ENCODE results near the gene ATP2A3.
"Not testable (repeated sequence)": the region's sequence is repeated elsewhere in the genome, so short reads cannot be mapped to it uniquely, and the experiment has no call there.

The ATP2A3 gene

GRCh38 chr17:3951003-3951402 lies 13.2 kb downstream of the ATP2A3 start:
- Histone ChIP-seq H2AFZ (ENCODE audit: low read length) (no peak overlapping the region), H3K4me2 (ENCODE audit: low read depth, low read length, poor library complexity, severe bottlenecking) (no peak overlapping the region), H3K27me3 (ENCODE audit: insufficient read depth, low read length, poor library complexity, severe bottlenecking) (no peaks in the 10 kb centered on the region), H3K9me3 (ENCODE audit: insufficient read depth, low read depth, low read length) (no peaks in the 10 kb centered on the region), H3K36me3 (ENCODE audit: insufficient read depth, low read length) (peaks cover 51% of the 10 kb centered on the region; the same call in 1 of the 2 replicates), H3F3A (ENCODE audit: low read depth) (no peaks in the 10 kb centered on the region), H3K9ac (ENCODE audit: low read depth, low read length, poor library complexity, severe bottlenecking) (no peak overlapping the region), H4K20me1 (ENCODE audit: insufficient read depth, low read length, poor library complexity, severe bottlenecking) (peaks cover 35% of the 10 kb centered on the region), H3K4me1 (ENCODE audit: insufficient read depth, low read length, poor library complexity, severe bottlenecking) (peaks cover under 1% of the 10 kb centered on the region), H3K4me3 (ENCODE audit: low read length, poor library complexity, severe bottlenecking) (no peak overlapping the region), H3K9me2 (replicated peaks; ENCODE audit: low read depth, low read length) (no peaks in the 10 kb centered on the region), H3K79me2 (ENCODE audit: insufficient read depth, low read length) (peaks cover 34% of the 10 kb centered on the region)
- no peak for TF ChIP-seq EZH2phosphoT487 (IDR thresholded peaks at IDR 0.05; ENCODE audit: borderline replicate concordance)
- TF ChIP-seq, protein P1, sequence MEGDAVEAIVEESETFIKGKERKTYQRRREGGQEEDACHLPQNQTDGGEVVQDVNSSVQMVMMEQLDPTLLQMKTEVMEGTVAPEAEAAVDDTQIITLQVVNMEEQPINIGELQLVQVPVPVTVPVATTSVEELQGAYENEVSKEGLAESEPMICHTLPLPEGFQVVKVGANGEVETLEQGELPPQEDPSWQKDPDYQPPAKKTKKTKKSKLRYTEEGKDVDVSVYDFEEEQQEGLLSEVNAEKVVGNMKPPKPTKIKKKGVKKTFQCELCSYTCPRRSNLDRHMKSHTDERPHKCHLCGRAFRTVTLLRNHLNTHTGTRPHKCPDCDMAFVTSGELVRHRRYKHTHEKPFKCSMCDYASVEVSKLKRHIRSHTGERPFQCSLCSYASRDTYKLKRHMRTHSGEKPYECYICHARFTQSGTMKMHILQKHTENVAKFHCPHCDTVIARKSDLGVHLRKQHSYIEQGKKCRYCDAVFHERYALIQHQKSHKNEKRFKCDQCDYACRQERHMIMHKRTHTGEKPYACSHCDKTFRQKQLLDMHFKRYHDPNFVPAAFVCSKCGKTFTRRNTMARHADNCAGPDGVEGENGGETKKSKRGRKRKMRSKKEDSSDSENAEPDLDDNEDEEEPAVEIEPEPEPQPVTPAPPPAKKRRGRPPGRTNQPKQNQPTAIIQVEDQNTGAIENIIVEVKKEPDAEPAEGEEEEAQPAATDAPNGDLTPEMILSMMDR (conservative IDR thresholded peaks at IDR 0.05; ENCODE audit: low read length), result no peak

- no peak overlapping the region for H2AFZ ChIP-seq (ENCODE audit: low read length)
- H3K4me2 ChIP-seq (ENCODE audit: low read depth, low read length, poor library complexity, severe bottlenecking), result no peak overlapping the region
- no peaks in the 10 kb centered on the region for H3K27me3 ChIP-seq (ENCODE audit: insufficient read depth, low read length, poor library complexity, severe bottlenecking)
- TF ChIP-seq, protein P1 (conservative IDR thresholded peaks at IDR 0.05; ENCODE audit: low read length), result no peak
- TF ChIP-seq EZH2phosphoT487 (IDR thresholded peaks at IDR 0.05; ENCODE audit: borderline replicate concordance), result no peak
- no peak overlapping the region for H3K9ac ChIP-seq (ENCODE audit: low read depth, low read length, poor library complexity, severe bottlenecking)
- H3K4me1 ChIP-seq (ENCODE audit: insufficient read depth, low read length, poor library complexity, severe bottlenecking), result no peaks in the 10 kb centered on the region
- H3F3A ChIP-seq (ENCODE audit: low read depth), result peaks cover under 1% of the 10 kb centered on the region; the same call in 1 of the 2 replicates
- peaks cover 54% of the 10 kb centered on the region; the same call in 1 of the 2 replicates for H3K36me3 ChIP-seq (ENCODE audit: insufficient read depth, low read length)
- H3K9me3 ChIP-seq (ENCODE audit: insufficient read depth, low read depth, low read length), result no peaks in the 10 kb centered on the region
- H3K4me3 ChIP-seq (ENCODE audit: low read length, poor library complexity, severe bottlenecking), result no peak overlapping the region
- peaks cover 35% of the 10 kb centered on the region for H4K20me1 ChIP-seq (ENCODE audit: insufficient read depth, low read length, poor library complexity, severe bottlenecking)
- peaks cover 30% of the 10 kb centered on the region for H3K79me2 ChIP-seq (ENCODE audit: insufficient read depth, low read length)
- no peaks in the 10 kb centered on the region for H3K9me2 ChIP-seq (replicated peaks; ENCODE audit: low read depth, low read length)
Observed at GRCh38 chr17:3950584-3950983, 13.7 kb downstream of the ATP2A3 start.

DNA sequence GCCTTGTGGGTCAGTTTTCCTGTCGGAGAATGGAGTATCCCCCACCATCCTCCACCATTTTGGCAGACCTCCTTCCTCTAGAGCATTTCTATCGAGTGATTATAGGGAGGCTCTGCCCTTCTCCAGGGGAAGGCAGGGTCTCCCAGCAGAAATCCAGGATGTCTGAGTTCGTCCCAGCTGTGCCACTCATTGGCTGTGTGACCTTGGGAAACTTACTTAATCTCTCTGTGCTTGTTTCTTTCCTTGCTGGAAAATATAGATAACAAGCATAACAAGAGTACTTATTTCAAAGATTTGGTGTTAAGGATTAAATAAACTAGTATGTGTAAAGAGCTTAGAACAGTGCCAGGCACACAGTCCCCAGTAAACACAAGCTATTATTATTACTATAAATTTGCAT lies 14.8 kb downstream of the ATP2A3 start:
- no peaks in the 10 kb centered on the region for H3K27me3 ChIP-seq (ENCODE audit: insufficient read depth, low read length, poor library complexity, severe bottlenecking)
- TF ChIP-seq, protein P1 (conservative IDR thresholded peaks at IDR 0.05; ENCODE audit: low read length), result no peak
- no peak for TF ChIP-seq EZH2phosphoT487 (IDR thresholded peaks at IDR 0.05; ENCODE audit: borderline replicate concordance)
- peaks cover 36% of the 10 kb centered on the region for H4K20me1 ChIP-seq (ENCODE audit: insufficient read depth, low read length, poor library complexity, severe bottlenecking)
- H3K4me1 ChIP-seq (ENCODE audit: insufficient read depth, low read length, poor library complexity, severe bottlenecking), result no peaks in the 10 kb centered on the region
- H3K36me3 ChIP-seq (ENCODE audit: insufficient read depth, low read length), result peaks cover 62% of the 10 kb centered on the region; the same call in 1 of the 2 replicates
- no peak overlapping the region for H2AFZ ChIP-seq (ENCODE audit: low read length)
- peaks cover 21% of the 10 kb centered on the region; the same call in 1 of the 2 replicates for H3K79me2 ChIP-seq (ENCODE audit: insufficient read depth, low read length)
- H3F3A ChIP-seq (ENCODE audit: low read depth), result peaks cover 3% of the 10 kb centered on the region; the same call in 1 of the 2 replicates
- H3K4me2 ChIP-seq (ENCODE audit: low read depth, low read length, poor library complexity, severe bottlenecking), result no peak overlapping the region
- H3K4me3 ChIP-seq (ENCODE audit: low read length, poor library complexity, severe bottlenecking), result no peak overlapping the region
- H3K9me3 ChIP-seq (ENCODE audit: insufficient read depth, low read depth, low read length), result no peaks in the 10 kb centered on the region
- H3K9ac ChIP-seq (ENCODE audit: low read depth, low read length, poor library complexity, severe bottlenecking), result no peak overlapping the region
- no peaks in the 10 kb centered on the region for H3K9me2 ChIP-seq (replicated peaks; ENCODE audit: low read depth, low read length)

DNA sequence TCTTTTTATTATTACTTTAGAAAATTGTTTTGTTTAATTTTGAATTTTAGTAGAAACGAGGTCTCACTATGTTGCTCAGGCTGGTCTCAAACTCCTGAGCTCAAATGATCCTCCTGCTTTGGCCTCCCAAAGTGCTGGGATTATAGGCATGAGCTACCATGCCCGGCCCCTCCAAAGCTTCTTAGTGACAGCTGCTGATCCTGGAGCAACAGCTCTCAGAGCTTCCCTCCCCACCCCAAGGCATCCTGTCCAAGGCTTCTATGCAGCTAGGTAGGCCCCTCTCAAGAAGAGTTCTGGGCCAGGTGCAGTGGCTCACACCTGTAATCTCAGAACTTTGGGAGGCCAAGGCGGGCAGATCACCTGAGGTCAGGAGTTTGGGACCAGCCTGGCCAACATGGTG lies 15.7 kb downstream of the ATP2A3 start:
- not testable (repeated sequence) for H3K9me3 ChIP-seq (ENCODE audit: insufficient read depth, low read depth, low read length); H2AFZ ChIP-seq (ENCODE audit: low read length); H3K9me2 ChIP-seq (replicated peaks; ENCODE audit: low read depth, low read length); H3K4me1 ChIP-seq (ENCODE audit: insufficient read depth, low read length, poor library complexity, severe bottlenecking); H3K9ac ChIP-seq (ENCODE audit: low read depth, low read length, poor library complexity, severe bottlenecking); H3K27me3 ChIP-seq (ENCODE audit: insufficient read depth, low read length, poor library complexity, severe bottlenecking); H3F3A ChIP-seq (ENCODE audit: low read depth); H3K4me3 ChIP-seq (ENCODE audit: low read length, poor library complexity, severe bottlenecking); H3K4me2 ChIP-seq (ENCODE audit: low read depth, low read length, poor library complexity, severe bottlenecking)
- peaks cover 71% of the 10 kb centered on the region; the same call in 1 of the 2 replicates for H3K36me3 ChIP-seq (ENCODE audit: insufficient read depth, low read length)
- peaks cover 35% of the 10 kb centered on the region for H4K20me1 ChIP-seq (ENCODE audit: insufficient read depth, low read length, poor library complexity, severe bottlenecking)
- H3K79me2 ChIP-seq (ENCODE audit: insufficient read depth, low read length), result peaks cover 16% of the 10 kb centered on the region; the same call in 1 of the 2 replicates
